Activated effector memory CD4-positive, alpha-beta T cell treated with anti-CD3 and anti-CD28 coated beads, Interleukin-2, amount 50 U/mL, for 16 hours (primary cell): ENCODE measurements around the gene CDH10.

Experiments used
- DNase-seq: peaks from one replicate; pipeline ENCODE4 v3.0.0-alpha.2; 2020

Gene CDH10

GRCh38 chr5:24595329-24595728 lies 49.4 kb downstream of the CDH10 start:
- DNase-seq: no peak

GRCh38 chr5:24591426-24591825 lies 53.4 kb downstream of the CDH10 start:
- no peak for DNase-seq

- DNase-seq: no peak
These were observed 55.2 kb downstream of the CDH10 start for GRCh38 chr5:24589566-24589965.

GRCh38 chr5:24585751-24586150 lies 59.0 kb downstream of the CDH10 start:
- DNase-seq: no peak

- no peak for DNase-seq
These were observed 73.5 kb downstream of the CDH10 start for GRCh38 chr5:24571302-24571701.

GRCh38 chr5:24566933-24567332 lies 77.8 kb downstream of the CDH10 start:
- DNase-seq: no peak

- no peak for DNase-seq
These were observed 89.5 kb downstream of the CDH10 start for GRCh38 chr5:24555229-24555628.

- DNase-seq: no peak
These were observed 97.6 kb downstream of the CDH10 start for GRCh38 chr5:24547132-24547531.

- DNase-seq: no peak
These were observed 105.2 kb downstream of the CDH10 start for GRCh38 chr5:24539613-24540012.

- no peak for DNase-seq
These were observed 106.4 kb downstream of the CDH10 start for GRCh38 chr5:24538346-24538745.

- DNase-seq: no peak
These were observed 109.1 kb downstream of the CDH10 start for GRCh38 chr5:24535646-24536045.

GRCh38 chr5:24530906-24531305 lies 113.9 kb downstream of the CDH10 start:
- DNase-seq: no peak

- DNase-seq: no peak
These were observed 119.4 kb downstream of the CDH10 start for GRCh38 chr5:24525414-24525813.

- no peak for DNase-seq
These were observed 132.4 kb downstream of the CDH10 start for GRCh38 chr5:24512423-24512822.

GRCh38 chr5:24510523-24510988 lies 134.2 kb downstream of the CDH10 start:
- DNase-seq: no peak

- DNase-seq: no peak
These were observed 134.8 kb downstream of the CDH10 start for GRCh38 chr5:24509943-24510342.

- no peak for DNase-seq
These were observed 139.5 kb downstream of the CDH10 start for GRCh38 chr5:24505258-24505657.

- DNase-seq: no peak
These were observed 147.1 kb downstream of the CDH10 start for GRCh38 chr5:24497591-24498157.

- DNase-seq: no peak
These were observed 147.6 kb downstream of the CDH10 start for GRCh38 chr5:24497145-24497544.

- DNase-seq: no peak
These were observed 148.5 kb downstream of the CDH10 start for GRCh38 chr5:24496268-24496667.

GRCh38 chr5:24492229-24492628 lies 152.5 kb downstream of the CDH10 start:
- DNase-seq: no peak

- DNase-seq: no peak
These were observed 153.3 kb downstream of the CDH10 start for GRCh38 chr5:24491490-24491889.

- no peak for DNase-seq
These were observed 157.2 kb downstream of the CDH10 start for GRCh38 chr5:24487368-24488229.

GRCh38 chr5:24480952-24481351 lies 163.8 kb downstream of the CDH10 start:
- DNase-seq: no peak

GRCh38 chr5:24477958-24478357 lies 166.8 kb downstream of the CDH10 start:
- no peak for DNase-seq
